A673 (cell line): ENCODE data around the gene TESK2. TPM values are rescaled to one million over a fixed set of nuclear protein-coding genes. Genes with fewer than 3 reads are reported as not detected.

Experiments used
- BruUV-seq: library from RNA; stranded (reverse); fragments of 400-500 nt; replicated peaks from 2 replicates; lab custom pipeline; 2021; lab: Mats Ljungman, UMichigan
- CTCF ChIA-PET: fragments of 300-600 bp; sonication (Branson Sonifier 250); formaldehyde crosslinking; loops from one replicate; lab custom pipeline; 2022; ENCODE audit warnings: antibody characterized with exemption; lab: Charles Lee
- POLR2A ChIA-PET: fragments of 300-600 bp; sonication (Branson Sonifier 250); formaldehyde crosslinking; loops from one replicate; lab custom pipeline; 2022; ENCODE audit warnings: antibody characterized with exemption; ENCODE audit not compliant: low non-redundant PET; lab: Charles Lee
- DNase-seq: peaks from one replicate; pipeline ENCODE4 v3.0.0-alpha.2; 2015; ENCODE audit warnings: low spot score
- H3K27ac ChIP-seq: fragments of 200-600 bp; sonication (generic); 2 replicates; pipeline ENCODE4 v1.5.1; 2016; ENCODE audit warnings: mixed run types, low read depth, mild to moderate bottlenecking, mixed read lengths, antibody characterized with exemption, low read length; ENCODE audit not compliant: poor library complexity, severe bottlenecking
- H3K27me3 ChIP-seq: fragments of 200-600 bp; sonication (generic); replicated peaks from 2 replicates; pipeline ENCODE4 v1.6.1; 2017; ENCODE audit warnings: mixed run types, low read depth, mild to moderate bottlenecking, mixed read lengths, antibody characterized with exemption, low read length; ENCODE audit not compliant: insufficient read depth, poor library complexity
- H3K36me3 ChIP-seq: fragments of 200-600 bp; sonication (generic); 2 replicates; pipeline ENCODE4 v1.6.1; 2016; ENCODE audit warnings: mixed run types, mild to moderate bottlenecking, mixed read lengths, antibody characterized with exemption, low read length; ENCODE audit not compliant: insufficient read depth, poor library complexity, severe bottlenecking
- H3K4me1 ChIP-seq: fragments of 200-600 bp; sonication (generic); 2 replicates; pipeline ENCODE4 v1.6.1; 2017; ENCODE audit warnings: mixed run types, mild to moderate bottlenecking, mixed read lengths, antibody characterized with exemption, low read length; ENCODE audit not compliant: insufficient read depth, poor library complexity, severe bottlenecking
- H3K4me3 ChIP-seq: fragments of 200-600 bp; sonication (generic); 2 replicates; pipeline ENCODE4 v1.5.1; 2016; ENCODE audit warnings: low read depth, mixed run types, mild to moderate bottlenecking, mixed read lengths, low read length; ENCODE audit not compliant: poor library complexity, severe bottlenecking
- H3K9me3 ChIP-seq: fragments of 200-600 bp; sonication (generic); 2 replicates; pipeline ENCODE4 v1.6.1; 2016; ENCODE audit warnings: mixed run types, low read depth, mild to moderate bottlenecking, mixed read lengths, antibody characterized with exemption, low read length; ENCODE audit not compliant: poor library complexity, severe bottlenecking
- CTCF ChIP-seq: fragments of 300-800, 200-600 bp; sonication (generic); conservative IDR thresholded peaks from 2 replicates; pipeline ENCODE4 v1.5.1; 2017; ENCODE audit warnings: low read depth, mild to moderate bottlenecking, antibody characterized with exemption, low read length, moderate library complexity, mixed read lengths
- EZH2 ChIP-seq: fragments of 200-600 bp; sonication (generic); IDR thresholded peaks from 2 replicates; pipeline ENCODE4 v1.6.1; 2017; ENCODE audit warnings: borderline replicate concordance, low read depth, mild to moderate bottlenecking, mixed read lengths, antibody characterized with exemption, low read length; ENCODE audit not compliant: poor library complexity, severe bottlenecking
- intact Hi-C: fragments of 100-400 bp; cut with micrococcal nuclease; formaldehyde crosslinking; loops from one replicate; pipeline ENCODE4 v1.10.0; 2022; ENCODE audit not compliant: unreplicated experiment
- total RNA-seq: library from RNA; stranded (reverse); gene quantifications from 2 replicates; pipeline ENCODE4 v1.2.3, GENCODE V29; 2021

The TESK2 gene
- total RNA-seq, 1 experiment from 2014 or later: 0.75 TPM

- Histone ChIP-seq H3K27ac (no peak overlapping the region), H3K9me3 (no peaks in the 10 kb centered on the region), H3K27me3 (no peaks in the 10 kb centered on the region), H3K36me3 (no peaks in the 10 kb centered on the region), H3K4me3 (no peak overlapping the region), H3K4me1 (peaks cover 26% of the 10 kb centered on the region)
- DNase-seq: no peak
- no peak for TF ChIP-seq CTCF
- TF ChIP-seq EZH2: no peak
- ChIA-PET CTCF (interaction anchor here (0.5 kb wide), 1 partner anchor 616 kb away, joined by 5 read pairs; no protein-coding TSS in a partner anchor), POLR2A (no interaction called here)
- intact Hi-C loops: no loop called here
- BruUV-seq: no TSS peak
These were observed 161.5 kb downstream of the TESK2 start for GRCh38 chr1:45329445-45329844.

- TF ChIP-seq CTCF: no peak
- no peak for TF ChIP-seq EZH2
- DNase-seq: no peak
- POLR2A ChIA-PET: no interaction called here
- Histone ChIP-seq H3K9me3 (no peaks in the 10 kb centered on the region), H3K4me3 (no peak overlapping the region), H3K27me3 (no peaks in the 10 kb centered on the region), H3K36me3 (no peaks in the 10 kb centered on the region), H3K4me1 (peaks cover 26% of the 10 kb centered on the region), H3K27ac (no peak overlapping the region)
- intact Hi-C loops: no loop called here
- BruUV-seq: no TSS peak
- CTCF ChIA-PET: interaction anchor here (1.1 kb wide), 1 partner anchor 25 kb away, joined by 10 read pairs; no protein-coding TSS in a partner anchor
These were observed 162.3 kb downstream of the TESK2 start for GRCh38 chr1:45328680-45329079.

- DNase-seq: peak; percentile 46
- intact Hi-C loops: no loop called here
- H3K36me3 ChIP-seq: no peaks in the 10 kb centered on the region
- H3K27me3 ChIP-seq: no peaks in the 10 kb centered on the region
- POLR2A ChIA-PET: no interaction called here
- no TSS peak for BruUV-seq
- H3K9me3 ChIP-seq: no peaks in the 10 kb centered on the region
- H3K4me1 ChIP-seq: peaks cover 26% of the 10 kb centered on the region
- TF ChIP-seq EZH2 (no peak), CTCF (no peak)
- H3K27ac ChIP-seq: peak overlapping the region; percentile 33
- CTCF ChIA-PET: interaction anchor here (1.1 kb wide), 1 partner anchor 24 kb away, joined by 10 read pairs; no protein-coding TSS in a partner anchor
- no peak overlapping the region for H3K4me3 ChIP-seq
These were observed 163.1 kb downstream of the TESK2 start for GRCh38 chr1:45327644-45328515.
